ENCODE results near the gene CHADL. TPM values are rescaled to one million over a fixed set of nuclear protein-coding genes. Genes with fewer than 3 reads are reported as not detected.

Gene CHADL
- total and polyA plus RNA-seq, 10 donors: 0.40 to 2.2 (median 1.1) TPM; not detected in 1

GRCh38 chr22:41222846-41223507 is 17.8 kb downstream of the CHADL start:
- Histone ChIP-seq H3K36me3 (peaks cover 11 to 98% (median 87%) of the 10 kb centered on the region in 6 donors), H3K4me3 (no peak overlapping the region)
- WGBS, 5 donors: 83 to 91% (median 90%) methylated on average over 7 to 9 of the region's 9 CpGs

GRCh38 chr22:41217553-41218157 is 23.1 kb downstream of the CHADL start:
- peaks cover 4 to 85% (median 51%) of the 10 kb centered on the region in 6 donors for H3K36me3 ChIP-seq
- intact Hi-C loops (cut with DNase I; ENCODE audit: low total_unique reads): no loop called here
- peak overlapping the region in 3 of 8 donors; percentile 7 to 37 (median 21) for H3K4me3 ChIP-seq

More at GRCh38 chr22:41222846-41223507, 17.8 kb downstream of the CHADL start:
- intact Hi-C loops (cut with DNase I; ENCODE audit: low total_unique reads): no loop called here
- no peak for DNase-seq
- Histone ChIP-seq H3K9me3 (no peaks in the 10 kb centered on the region), H3K27me3 (replicated peaks in 1 of 7) (no peaks in the 10 kb centered on the region), H3K4me1 (peaks cover under 1 to 5% (median 4%) of the 10 kb centered on the region in 6 donors), H3K27ac (no peak overlapping the region)
- no peak for TF ChIP-seq CTCF (IDR thresholded peaks at IDR 0.05 in 8 of 11, conservative IDR thresholded peaks at IDR 0.05 in 3 of 11)

GRCh38 chr22:41216984-41217383 is 23.7 kb downstream of the CHADL start:
- peak overlapping the region in 2 of 8 donors; percentile 7 to 37 for H3K4me3 ChIP-seq
- H3K4me1 ChIP-seq: peaks cover 12 to 29% (median 19%) of the 10 kb centered on the region in 6 donors
- H3K36me3 ChIP-seq: peaks cover 0 to 85% (median 48%) of the 10 kb centered on the region in 6 donors
- peak overlapping the region in 7 of 8 donors; percentile 50 to 81 (median 73) for H3K27ac ChIP-seq
- intact Hi-C loops (cut with DNase I; ENCODE audit: low total_unique reads): no loop called here
- WGBS, 5 donors: 73 to 88% (median 82%) methylated on average over 12 to 13 of the region's 13 CpGs
- TF ChIP-seq CTCF (IDR thresholded peaks at IDR 0.05 in 8 of 11, conservative IDR thresholded peaks at IDR 0.05 in 3 of 11): no peak
- TF ChIP-seq POLR2A (IDR thresholded peaks at IDR 0.05): no peak
- TF ChIP-seq POLR2AphosphoS5 (IDR thresholded peaks at IDR 0.05): no peak
- H3K9me3 ChIP-seq: no peaks in the 10 kb centered on the region
- H3K27me3 ChIP-seq (replicated peaks in 1 of 7): no peaks in the 10 kb centered on the region
- no peak for DNase-seq

More at GRCh38 chr22:41217553-41218157, 23.1 kb downstream of the CHADL start:
- Histone ChIP-seq H3K9me3 (no peaks in the 10 kb centered on the region), H3K4me1 (peaks cover 12 to 29% (median 19%) of the 10 kb centered on the region in 6 donors), H3K27ac (peak overlapping the region in 7 of 8 donors; percentile 50 to 81 (median 73)), H3K27me3 (replicated peaks in 1 of 7) (no peaks in the 10 kb centered on the region)
- WGBS, 5 donors: 19 to 34% (median 22%) methylated on average over 6 to 16 of the region's 16 CpGs
- no peak for DNase-seq
- no peak for TF ChIP-seq POLR2A (IDR thresholded peaks at IDR 0.05)
- peak; percentile 17 to 60 (median 55) for TF ChIP-seq POLR2AphosphoS5 (IDR thresholded peaks at IDR 0.05)

- WGBS, 5 donors: 93 to 98% (median 97%) methylated on average over 7 of the region's 7 CpGs
- Histone ChIP-seq H3K4me3 (no peak overlapping the region), H3K27ac (peak overlapping the region in 6 of 8 donors; percentile 51 to 81 (median 74)), H3K9me3 (no peaks in the 10 kb centered on the region), H3K27me3 (replicated peaks in 1 of 7) (no peaks in the 10 kb centered on the region), H3K36me3 (peaks cover 0 to 85% (median 41%) of the 10 kb centered on the region in 6 donors), H3K4me1 (peaks cover 12 to 29% (median 19%) of the 10 kb centered on the region in 6 donors)
- intact Hi-C loops (cut with DNase I; ENCODE audit: low total_unique reads): no loop called here
- no peak for DNase-seq
- TF ChIP-seq POLR2A (IDR thresholded peaks at IDR 0.05) (no peak), POLR2AphosphoS5 (IDR thresholded peaks at IDR 0.05) (no peak), CTCF (IDR thresholded peaks at IDR 0.05 in 8 of 11, conservative IDR thresholded peaks at IDR 0.05 in 3 of 11) (no peak)
Observed at GRCh38 chr22:41215926-41216325, 24.8 kb downstream of the CHADL start.
